Activated T-helper 1 cell treated with anti-CD3 and anti-CD28 coated beads, Interleukin-12 subunit alpha, Interleukin-12 subunit beta, Interleukin-2, Interleukin-4 antibody, amounts not matched to agents 30 ng/mL and 10 ng/mL and 1 ng/mL, durations not matched to agents 14 hours and 24 hours and 36 hours (primary cell): ENCODE results near the gene ENDOU. TPM values are rescaled to one million over a fixed set of nuclear protein-coding genes. Genes with fewer than 3 reads are reported as not detected.
"Not testable (repeated sequence)": the region's sequence is repeated elsewhere in the genome, so short reads cannot be mapped to it uniquely, and the experiment has no call there.

Experiments
- DNase-seq: peaks from one replicate; pipeline ENCODE4 v3.0.0; 2021; ENCODE audit warnings: low spot score
- H3K27ac Mint-ChIP-seq: one replicate; pipeline ENCODE4 v1.8.0; 2021; ENCODE audit warnings: mild to moderate bottlenecking, mixed read lengths
- H3K27me3 Mint-ChIP-seq: one replicate; pipeline ENCODE4 v1.8.0; 2022; ENCODE audit warnings: mild to moderate bottlenecking, moderate library complexity, mixed read lengths; ENCODE audit not compliant: insufficient read depth
- H3K36me3 Mint-ChIP-seq: one replicate; pipeline ENCODE4 v1.8.0; 2021; ENCODE audit warnings: low read depth, mixed read lengths
- H3K4me1 Mint-ChIP-seq: one replicate; pipeline ENCODE4 v1.8.0; 2021; ENCODE audit warnings: low read depth, mixed read lengths
- H3K4me3 Mint-ChIP-seq: one replicate; pipeline ENCODE4 v1.8.0; 2021; ENCODE audit warnings: mild to moderate bottlenecking, moderate library complexity, mixed read lengths
- H3K9me3 Mint-ChIP-seq: one replicate; pipeline ENCODE4 v1.8.0; 2021; ENCODE audit warnings: mixed read lengths
- intact Hi-C: fragments of 100-400 bp; cut with micrococcal nuclease; formaldehyde crosslinking; loops from one replicate; pipeline ENCODE4 v1.15.1; 2024
- total RNA-seq: library from RNA; stranded (reverse); gene quantifications from 2 replicates; pipeline ENCODE4 v1.2.3, GENCODE V29; 2022

The ENDOU gene
- total RNA-seq, 1 donor from 2014 or later, result not detected

DNA sequence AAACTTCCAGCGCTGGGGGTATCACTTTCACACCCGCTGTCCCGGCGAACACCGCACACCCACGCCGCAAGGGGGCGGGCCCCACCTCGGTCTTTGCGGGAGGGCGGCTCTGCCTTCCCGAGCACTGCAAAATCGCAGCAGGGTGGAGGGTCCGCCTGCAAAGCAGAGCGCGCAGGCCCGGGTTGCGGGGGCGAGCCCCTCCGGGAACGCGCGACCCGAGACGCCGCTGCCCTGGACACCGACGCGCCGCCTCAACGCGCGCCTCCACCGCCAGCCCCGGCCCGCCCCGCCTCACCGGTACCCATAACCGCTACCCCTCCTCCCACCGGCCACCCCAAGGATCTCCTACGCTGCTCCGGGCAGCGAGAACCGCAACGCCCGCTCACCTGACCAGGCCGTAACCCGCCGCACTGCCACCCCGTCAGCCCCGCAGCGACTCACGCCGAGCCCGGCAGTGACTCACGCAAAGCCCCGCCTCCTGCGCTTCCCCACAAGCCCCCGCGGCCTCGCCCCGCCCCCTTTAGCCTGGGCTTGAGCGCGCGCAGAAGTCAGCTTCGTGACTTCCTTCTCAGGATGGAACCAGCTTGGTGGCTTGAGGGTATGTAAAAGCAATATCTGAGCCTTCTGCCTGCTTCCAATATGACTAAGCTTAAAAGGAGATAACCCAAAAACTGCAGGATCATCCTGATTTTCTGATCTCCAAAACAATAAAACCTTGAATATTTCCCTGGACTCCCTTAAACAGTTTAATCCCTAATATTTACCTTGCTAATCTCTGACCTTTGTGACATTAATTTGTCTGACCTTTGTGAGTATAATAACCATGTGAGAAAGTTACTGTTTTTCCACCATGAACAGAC is 19.5 kb downstream of the ENDOU start, which contains the start of gene RPAP3:
TSS of gene RPAP3 (minus strand) at position 465 of the 860 bp plus-strand sequence. CDS start 3,190 bp downstream, outside the sequence.
- intact Hi-C loops, result loop anchor here (1.0 to 10.0 kb wide), 16 partner anchors 10 to 1713 kb away; partner anchors contain the start of genes ASB8, CCDC184, CCNT1 and HDAC7

GRCh38 chr12:47705229-47705565 is 20.1 kb downstream of the ENDOU start:
- Mint-ChIP-seq H3K27ac (peak overlapping the region; percentile 91), H3K27me3 (no peaks in the 10 kb centered on the region), H3K9me3 (no peaks in the 10 kb centered on the region), H3K4me1 (peaks cover 58% of the 10 kb centered on the region), H3K36me3 (peaks cover 18% of the 10 kb centered on the region), H3K4me3 (peak overlapping the region; percentile 97)
- intact Hi-C loops, result loop anchor here (5.0 to 10.0 kb wide), 7 partner anchors 197 to 1713 kb away; partner anchors contain the start of genes CCDC184, CCNT1, SCAF11 and SLC38A2
- no peak for DNase-seq

More for the DNA sequence above, 19.5 kb downstream of the ENDOU start, which contains the start of gene RPAP3:
- peak within 1 kb of the TSS; percentile 97 for H3K4me3 Mint-ChIP-seq
- no peaks in the 10 kb centered on the region for H3K27me3 Mint-ChIP-seq
- H3K36me3 Mint-ChIP-seq, result peaks cover 12% of the 10 kb centered on the region
- H3K9me3 Mint-ChIP-seq, result no peaks in the 10 kb centered on the region
- DNase-seq, result peak; percentile 97
- H3K27ac Mint-ChIP-seq, result peak within 1 kb of the TSS; percentile 98
- H3K4me1 Mint-ChIP-seq, result peaks cover 58% of the 10 kb centered on the region

DNA sequence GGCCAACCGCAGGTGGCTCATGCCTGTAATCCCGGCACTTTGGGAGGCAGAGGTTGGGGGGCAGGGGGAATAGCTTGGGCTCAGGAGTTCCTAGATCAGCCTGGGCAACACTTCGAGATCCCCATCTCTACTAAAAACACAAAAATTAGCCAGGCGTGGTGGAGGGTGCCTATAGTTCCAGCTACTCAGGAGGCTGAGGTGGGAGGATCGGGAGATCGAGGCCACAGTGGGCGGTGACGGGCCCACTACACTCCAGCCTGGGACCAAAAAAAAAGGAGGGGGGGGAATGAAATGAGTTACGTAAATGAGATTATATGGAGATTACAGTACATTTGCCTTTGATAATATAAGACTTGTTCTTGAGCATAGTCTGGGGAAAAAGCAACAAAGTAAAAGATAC is 20.6 kb downstream of the ENDOU start:
- Mint-ChIP-seq H3K4me3 (peak overlapping the region; percentile 97), H3K9me3 (no peaks in the 10 kb centered on the region), H3K36me3 (peaks cover 20% of the 10 kb centered on the region), H3K27me3 (no peaks in the 10 kb centered on the region), H3K27ac (peak overlapping the region; percentile 91), H3K4me1 (peaks cover 55% of the 10 kb centered on the region)
- DNase-seq, result no peak
- intact Hi-C loops, result loop anchor here (5.0 to 10.0 kb wide), 7 partner anchors 198 to 1712 kb away; partner anchors contain the start of genes CCDC184, CCNT1, SCAF11 and SLC38A2

DNA sequence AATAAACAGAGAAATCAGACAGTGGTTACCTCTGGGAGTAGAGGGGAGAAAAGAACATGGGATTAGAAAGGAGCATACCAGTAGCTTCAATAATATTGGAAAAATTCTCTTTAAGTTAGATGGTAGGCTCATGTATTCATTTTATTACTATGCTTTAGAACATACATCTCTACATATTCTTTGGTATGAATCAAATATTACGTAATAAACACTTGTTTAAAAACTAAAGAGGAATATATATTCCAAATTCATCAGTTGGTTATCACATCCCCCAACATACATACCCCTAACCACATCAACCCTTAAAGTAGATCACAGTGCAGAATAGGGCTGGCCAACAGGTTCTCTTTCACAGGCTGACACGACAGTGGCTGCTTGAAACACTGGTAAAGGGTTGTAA is 25.0 kb downstream of the ENDOU start:
- H3K4me1 Mint-ChIP-seq, result peaks cover 22% of the 10 kb centered on the region
- no peak for DNase-seq
- intact Hi-C loops, result loop anchor here (10.0 kb wide), 2 partner anchors 1015 to 1485 kb away; partner anchors contain the start of gene CCNT1
- H3K27me3 Mint-ChIP-seq, result no peaks in the 10 kb centered on the region
- no peak overlapping the region for H3K27ac Mint-ChIP-seq
- peaks cover 40% of the 10 kb centered on the region for H3K36me3 Mint-ChIP-seq
- no peaks in the 10 kb centered on the region for H3K9me3 Mint-ChIP-seq
- no peak overlapping the region for H3K4me3 Mint-ChIP-seq

- H3K9me3 Mint-ChIP-seq, result no peaks in the 10 kb centered on the region
- intact Hi-C loops, result no loop called here
- no peak for DNase-seq
- H3K27me3 Mint-ChIP-seq, result no peaks in the 10 kb centered on the region
- peaks cover 44% of the 10 kb centered on the region for H3K36me3 Mint-ChIP-seq
- H3K4me3 Mint-ChIP-seq, result no peak overlapping the region
- peaks cover 9% of the 10 kb centered on the region for H3K4me1 Mint-ChIP-seq
- H3K27ac Mint-ChIP-seq, result no peak overlapping the region
Measured at GRCh38 chr12:47698631-47699030, 26.7 kb downstream of the ENDOU start.

DNA sequence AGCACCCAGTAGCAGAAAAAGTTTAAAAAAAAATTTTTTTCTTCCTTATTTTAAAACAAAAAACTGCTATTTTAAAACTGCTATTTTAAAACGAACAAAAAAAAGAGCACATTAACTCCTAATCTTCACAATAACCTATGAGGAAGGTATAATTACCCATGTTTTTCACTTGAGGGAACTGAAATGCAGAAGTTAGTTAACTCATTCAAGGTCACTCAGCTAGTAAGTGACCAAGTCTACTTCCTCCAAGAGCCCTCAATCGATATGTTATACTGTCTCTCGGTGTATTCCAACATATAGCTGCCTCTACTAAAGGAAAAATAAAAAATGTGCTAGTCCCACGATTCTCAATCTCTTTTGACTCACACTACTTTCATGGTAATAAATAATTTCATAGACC is 27.2 kb downstream of the ENDOU start:
- intact Hi-C loops, result no loop called here
- H3K27ac Mint-ChIP-seq, result no peak overlapping the region
- H3K4me1 Mint-ChIP-seq, result peaks cover 4% of the 10 kb centered on the region
- DNase-seq, result no peak
- no peaks in the 10 kb centered on the region for H3K27me3 Mint-ChIP-seq
- H3K9me3 Mint-ChIP-seq, result no peaks in the 10 kb centered on the region
- no peak overlapping the region for H3K4me3 Mint-ChIP-seq
- H3K36me3 Mint-ChIP-seq, result peaks cover 43% of the 10 kb centered on the region

- Mint-ChIP-seq H3K36me3 (peaks cover 27% of the 10 kb centered on the region), H3K27ac (no peak overlapping the region), H3K27me3 (no peaks in the 10 kb centered on the region), H3K9me3 (no peaks in the 10 kb centered on the region), H3K4me3 (no peak overlapping the region), H3K4me1 (no peaks in the 10 kb centered on the region)
- no peak for DNase-seq
- intact Hi-C loops, result loop anchor here (5.0 kb wide), 1 partner anchor 272 kb away; no protein-coding TSS in a partner anchor
Measured at GRCh38 chr12:47689215-47689614, 36.1 kb downstream of the ENDOU start.

GRCh38 chr12:47687636-47688035 is 37.7 kb downstream of the ENDOU start:
- no peak overlapping the region for H3K4me3 Mint-ChIP-seq
- H3K4me1 Mint-ChIP-seq, result peaks cover 6% of the 10 kb centered on the region
- H3K27ac Mint-ChIP-seq, result no peak overlapping the region
- no peak for DNase-seq
- H3K27me3 Mint-ChIP-seq, result no peaks in the 10 kb centered on the region
- H3K9me3 Mint-ChIP-seq, result no peaks in the 10 kb centered on the region
- intact Hi-C loops, result loop anchor here (5.0 kb wide), 1 partner anchor 270 kb away; no protein-coding TSS in a partner anchor
- peaks cover 27% of the 10 kb centered on the region for H3K36me3 Mint-ChIP-seq

- intact Hi-C loops, result loop anchor here (1.0 to 5.0 kb wide), 3 partner anchors 35 to 654 kb away; no protein-coding TSS in a partner anchor
- H3K36me3 Mint-ChIP-seq, result peaks cover 25% of the 10 kb centered on the region
- H3K9me3 Mint-ChIP-seq, result no peaks in the 10 kb centered on the region
- H3K4me1 Mint-ChIP-seq, result peaks cover 7% of the 10 kb centered on the region
- H3K27me3 Mint-ChIP-seq, result no peaks in the 10 kb centered on the region
- H3K4me3 Mint-ChIP-seq, result no peak overlapping the region
- no peak for DNase-seq
- no peak overlapping the region for H3K27ac Mint-ChIP-seq
Measured at GRCh38 chr12:47686645-47687240, 38.5 kb downstream of the ENDOU start.

GRCh38 chr12:47679785-47680184 is 45.5 kb downstream of the ENDOU start:
- DNase-seq, result no peak
- Mint-ChIP-seq H3K27me3 (no peaks in the 10 kb centered on the region), H3K36me3 (peaks cover 64% of the 10 kb centered on the region), H3K4me3 (no peak overlapping the region), H3K4me1 (peaks cover 18% of the 10 kb centered on the region), H3K27ac (no peak overlapping the region), H3K9me3 (no peaks in the 10 kb centered on the region)
- intact Hi-C loops, result no loop called here

- intact Hi-C loops, result no loop called here
- Mint-ChIP-seq H3K36me3 (peaks cover 43% of the 10 kb centered on the region), H3K27me3 (no peaks in the 10 kb centered on the region), H3K4me1 (peaks cover 21% of the 10 kb centered on the region), H3K9me3 (no peaks in the 10 kb centered on the region), H3K27ac (no peak overlapping the region), H3K4me3 (no peak overlapping the region)
- DNase-seq, result no peak
Measured at GRCh38 chr12:47672068-47672467, 53.2 kb downstream of the ENDOU start.

DNA sequence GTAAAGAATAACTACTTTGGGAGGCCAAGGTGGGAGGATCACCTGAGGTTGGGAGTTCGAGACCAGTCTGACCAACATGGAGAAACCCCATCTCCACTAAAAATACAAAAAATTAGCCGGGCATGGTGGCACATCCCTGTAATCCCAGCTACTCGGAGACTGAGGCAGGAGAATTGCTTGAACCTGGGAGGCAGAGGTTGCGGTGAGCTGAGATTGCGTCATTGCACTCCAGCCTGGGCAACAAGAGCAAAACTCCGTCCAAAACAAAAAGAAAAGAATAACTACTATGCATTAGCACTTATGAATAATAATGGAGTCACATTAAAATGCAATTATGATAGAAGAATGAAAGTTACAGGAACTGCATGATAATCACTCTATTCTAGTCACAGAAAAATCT is 57.4 kb downstream of the ENDOU start:
- intact Hi-C loops, DNase-seq, H3K27ac Mint-ChIP-seq, H3K4me3 Mint-ChIP-seq, H3K9me3 Mint-ChIP-seq, H3K27me3 Mint-ChIP-seq: not testable (repeated sequence)
- peaks cover 29% of the 10 kb centered on the region for H3K36me3 Mint-ChIP-seq
- H3K4me1 Mint-ChIP-seq, result peaks cover 11% of the 10 kb centered on the region
